MM.1S (cell line): Measurements from ENCODE around the gene NLGN2.
"Not testable (repeated sequence)": the region's sequence is repeated elsewhere in the genome, so short reads cannot be mapped to it uniquely, and the experiment has no call there.

Experiments
- DNase-seq: peaks from one replicate; pipeline ENCODE4 v3.0.0-alpha.2; 2015
- H2AFZ ChIP-seq: fragments of 300-600 bp; sonication (generic); 2 replicates; pipeline ENCODE4 v1.6.0; 2016; ENCODE audit warnings: antibody characterized with exemption, low read length
- H3F3A ChIP-seq: fragments of 300-600 bp; sonication (generic); 2 replicates; pipeline ENCODE4 v1.6.1; 2016; ENCODE audit warnings: mild to moderate bottlenecking, antibody characterized with exemption, low read length, moderate library complexity, mixed read lengths; ENCODE audit not compliant: insufficient read depth
- H3K27ac ChIP-seq: fragments of 300-600 bp; sonication (generic); 2 replicates; pipeline ENCODE4 v1.5.1; 2016; ENCODE audit warnings: mild to moderate bottlenecking, low read length
- H3K27me3 ChIP-seq: fragments of 300-600 bp; sonication (generic); replicated peaks from 2 replicates; pipeline ENCODE4 v1.6.0; 2016; ENCODE audit warnings: low read length; ENCODE audit not compliant: insufficient read depth
- H3K36me3 ChIP-seq: fragments of 300-600 bp; sonication (generic); replicated peaks from 2 replicates; pipeline ENCODE4 v1.6.1; 2016; ENCODE audit warnings: mild to moderate bottlenecking, low read length, mixed read lengths; ENCODE audit not compliant: insufficient read depth
- H3K4me1 ChIP-seq: fragments of 300-600 bp; sonication (generic); 2 replicates; pipeline ENCODE4 v1.6.1; 2016; ENCODE audit warnings: low read length, mixed read lengths
- H3K4me2 ChIP-seq: fragments of 300-600 bp; sonication (generic); 2 replicates; pipeline ENCODE4 v1.6.0; 2016; ENCODE audit warnings: low read depth, low read length
- H3K4me3 ChIP-seq: fragments of 300-600 bp; sonication (generic); 2 replicates; pipeline ENCODE4 v1.5.1; 2016; ENCODE audit warnings: low read length, mixed read lengths
- H3K79me2 ChIP-seq: fragments of 300-600 bp; sonication (generic); 2 replicates; pipeline ENCODE4 v1.6.1; 2016; ENCODE audit warnings: mixed run types, low read length, mixed read lengths
- H3K9ac ChIP-seq: fragments of 300-600 bp; sonication (generic); 2 replicates; pipeline ENCODE4 v1.6.1; 2016; ENCODE audit warnings: low read length, mixed read lengths
- H3K9me2 ChIP-seq: fragments of 300-600 bp; sonication (generic); replicated peaks from 2 replicates; pipeline ENCODE4 v1.6.1; 2016; ENCODE audit warnings: mild to moderate bottlenecking, low read length, mixed read lengths; ENCODE audit not compliant: insufficient read depth
- H3K9me3 ChIP-seq: fragments of 300-600 bp; sonication (generic); replicated peaks from 2 replicates; pipeline ENCODE4 v1.6.1; 2016; ENCODE audit warnings: mild to moderate bottlenecking, low read length, mixed read lengths; ENCODE audit not compliant: insufficient read depth
- H4K20me1 ChIP-seq: fragments of 300-600 bp; sonication (generic); 2 replicates; pipeline ENCODE4 v1.6.1; 2016; ENCODE audit warnings: mild to moderate bottlenecking, low read length, moderate library complexity, mixed read lengths; ENCODE audit not compliant: insufficient read depth
- EZH2 ChIP-seq: fragments of 300-600 bp; sonication (generic); optimal IDR thresholded peaks from 2 replicates; pipeline ENCODE3; 2017; ENCODE audit warnings: low read depth, mild to moderate bottlenecking, antibody characterized with exemption, low read length, mixed read lengths
- EZH2phosphoT487 ChIP-seq: fragments of 300-600 bp; sonication (generic); IDR thresholded peaks from 2 replicates; pipeline ENCODE4 v1.6.1; 2018; ENCODE audit warnings: antibody characterized with exemption, low read length
- TF ChIP-seq, protein P1 (sequence below): fragments of 300-600 bp; sonication (generic); IDR thresholded peaks from 2 replicates; pipeline ENCODE4 v1.5.1; 2016; ENCODE audit warnings: antibody characterized with exemption, low read length, mixed read lengths

The NLGN2 gene

DNA sequence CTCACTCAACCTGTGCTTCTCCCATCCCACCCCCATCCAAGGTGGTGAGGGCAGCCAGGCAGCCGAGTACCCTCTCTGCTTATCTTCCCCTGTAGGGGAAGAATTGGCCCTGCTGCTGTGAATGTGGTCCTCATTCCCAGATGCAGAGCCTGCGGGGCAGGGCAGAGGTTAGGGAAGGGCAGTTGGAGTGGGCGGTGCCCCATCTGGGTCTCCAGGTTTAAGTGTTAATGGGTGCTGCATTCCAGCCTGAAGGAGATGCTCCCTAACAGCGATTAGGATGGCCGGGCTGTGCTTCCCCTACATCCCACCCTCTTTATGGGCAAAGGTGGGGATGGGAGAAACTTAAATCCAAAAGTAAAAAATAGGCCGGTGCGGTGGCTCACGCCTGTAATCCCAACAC lies 40.6 kb upstream of the NLGN2 start:
- no peaks in the 10 kb centered on the region for H3K36me3 ChIP-seq
- peaks cover 44% of the 10 kb centered on the region for H3K27me3 ChIP-seq
- no peak overlapping the region for H3K4me3 ChIP-seq
- H4K20me1 ChIP-seq, result no peaks in the 10 kb centered on the region
- H3K27ac ChIP-seq, result no peak overlapping the region
- no peak overlapping the region for H3K9ac ChIP-seq
- H3K9me3 ChIP-seq, result no peaks in the 10 kb centered on the region
- H3K9me2 ChIP-seq, result no peaks in the 10 kb centered on the region
- H3K4me1 ChIP-seq, result no peaks in the 10 kb centered on the region
- no peaks in the 10 kb centered on the region for H3F3A ChIP-seq
- H3K79me2 ChIP-seq, result no peaks in the 10 kb centered on the region
- H3K4me2 ChIP-seq, result no peak overlapping the region
- DNase-seq, result no peak
- no peak overlapping the region for H2AFZ ChIP-seq
- TF ChIP-seq EZH2 (no peak), EZH2phosphoT487 (no peak)
- TF ChIP-seq, protein P1, sequence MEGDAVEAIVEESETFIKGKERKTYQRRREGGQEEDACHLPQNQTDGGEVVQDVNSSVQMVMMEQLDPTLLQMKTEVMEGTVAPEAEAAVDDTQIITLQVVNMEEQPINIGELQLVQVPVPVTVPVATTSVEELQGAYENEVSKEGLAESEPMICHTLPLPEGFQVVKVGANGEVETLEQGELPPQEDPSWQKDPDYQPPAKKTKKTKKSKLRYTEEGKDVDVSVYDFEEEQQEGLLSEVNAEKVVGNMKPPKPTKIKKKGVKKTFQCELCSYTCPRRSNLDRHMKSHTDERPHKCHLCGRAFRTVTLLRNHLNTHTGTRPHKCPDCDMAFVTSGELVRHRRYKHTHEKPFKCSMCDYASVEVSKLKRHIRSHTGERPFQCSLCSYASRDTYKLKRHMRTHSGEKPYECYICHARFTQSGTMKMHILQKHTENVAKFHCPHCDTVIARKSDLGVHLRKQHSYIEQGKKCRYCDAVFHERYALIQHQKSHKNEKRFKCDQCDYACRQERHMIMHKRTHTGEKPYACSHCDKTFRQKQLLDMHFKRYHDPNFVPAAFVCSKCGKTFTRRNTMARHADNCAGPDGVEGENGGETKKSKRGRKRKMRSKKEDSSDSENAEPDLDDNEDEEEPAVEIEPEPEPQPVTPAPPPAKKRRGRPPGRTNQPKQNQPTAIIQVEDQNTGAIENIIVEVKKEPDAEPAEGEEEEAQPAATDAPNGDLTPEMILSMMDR, result no peak

DNA sequence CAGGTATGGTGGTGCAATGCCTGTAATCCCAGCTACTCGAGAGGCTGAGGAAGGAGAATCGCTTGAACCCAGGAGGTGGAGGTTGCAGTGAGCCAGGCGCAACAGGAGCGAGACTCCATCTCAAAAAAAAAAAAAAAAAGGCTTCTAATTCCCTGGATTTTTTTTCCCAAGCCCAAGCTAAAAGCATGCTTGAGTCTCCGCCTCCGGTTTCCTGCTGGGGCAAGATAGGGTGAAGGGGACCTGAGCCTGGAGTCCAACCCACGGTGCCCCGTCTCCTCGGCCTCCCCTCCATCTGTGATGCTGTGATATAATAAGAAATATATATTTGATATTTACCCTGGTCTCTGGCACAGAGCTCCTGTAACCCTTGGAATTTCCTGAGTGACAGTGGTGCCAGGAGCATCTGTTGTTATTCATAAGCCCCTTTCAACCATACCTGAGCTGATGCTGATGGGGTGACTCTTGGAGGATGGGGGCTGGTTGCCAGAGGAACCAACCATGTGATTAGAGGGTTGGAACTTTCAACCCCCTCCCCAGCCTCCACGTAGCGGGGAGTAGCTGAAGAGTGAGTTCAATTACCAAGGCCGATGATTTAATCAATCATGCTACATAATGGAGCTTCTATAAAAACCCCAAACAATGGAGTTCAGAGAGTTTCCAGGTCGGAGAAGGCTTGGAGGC lies 39.6 kb upstream of the NLGN2 start:
- no peak overlapping the region for H3K4me3 ChIP-seq
- H3K9me2 ChIP-seq, result no peaks in the 10 kb centered on the region
- no peaks in the 10 kb centered on the region for H3K36me3 ChIP-seq
- no peak overlapping the region for H2AFZ ChIP-seq
- no peaks in the 10 kb centered on the region for H3K9me3 ChIP-seq
- H3K4me1 ChIP-seq, result no peaks in the 10 kb centered on the region
- H3K27me3 ChIP-seq, result peaks cover 41% of the 10 kb centered on the region
- H4K20me1 ChIP-seq, result no peaks in the 10 kb centered on the region
- no peak overlapping the region for H3K9ac ChIP-seq
- H3K79me2 ChIP-seq, result no peaks in the 10 kb centered on the region
- H3K4me2 ChIP-seq, result no peak overlapping the region
- DNase-seq, result no peak
- H3F3A ChIP-seq, result no peaks in the 10 kb centered on the region
- no peak overlapping the region for H3K27ac ChIP-seq
- no peak for TF ChIP-seq EZH2phosphoT487
- TF ChIP-seq, protein P1, result no peak
- no peak for TF ChIP-seq EZH2

DNA sequence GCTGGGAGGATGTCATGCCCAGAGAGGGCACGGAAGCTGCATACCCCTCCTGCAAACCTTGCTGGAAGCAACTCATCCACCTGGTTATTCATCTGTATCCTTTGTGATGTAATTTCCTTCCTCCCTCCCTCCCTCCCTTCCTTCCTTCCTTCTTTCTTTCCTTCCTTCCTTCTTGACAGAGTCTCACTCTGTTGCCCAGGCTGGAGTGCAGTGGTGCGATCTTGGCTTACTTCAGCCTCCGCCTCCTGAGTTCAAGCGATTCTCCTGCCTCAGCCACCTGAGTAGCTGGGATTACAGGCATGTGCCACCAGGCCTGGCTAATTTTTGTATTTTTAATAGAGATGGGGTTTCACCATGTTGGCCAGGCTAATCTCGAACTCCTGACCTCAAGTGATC lies 39.0 kb upstream of the NLGN2 start:
- not testable (repeated sequence) for H3K9me2 ChIP-seq, H3K4me1 ChIP-seq, H2AFZ ChIP-seq, H3K36me3 ChIP-seq, H3K4me3 ChIP-seq, H3K4me2 ChIP-seq, H3F3A ChIP-seq, H4K20me1 ChIP-seq, H3K9me3 ChIP-seq, H3K27ac ChIP-seq, DNase-seq, H3K79me2 ChIP-seq, H3K9ac ChIP-seq
- peaks cover 41% of the 10 kb centered on the region for H3K27me3 ChIP-seq

DNA sequence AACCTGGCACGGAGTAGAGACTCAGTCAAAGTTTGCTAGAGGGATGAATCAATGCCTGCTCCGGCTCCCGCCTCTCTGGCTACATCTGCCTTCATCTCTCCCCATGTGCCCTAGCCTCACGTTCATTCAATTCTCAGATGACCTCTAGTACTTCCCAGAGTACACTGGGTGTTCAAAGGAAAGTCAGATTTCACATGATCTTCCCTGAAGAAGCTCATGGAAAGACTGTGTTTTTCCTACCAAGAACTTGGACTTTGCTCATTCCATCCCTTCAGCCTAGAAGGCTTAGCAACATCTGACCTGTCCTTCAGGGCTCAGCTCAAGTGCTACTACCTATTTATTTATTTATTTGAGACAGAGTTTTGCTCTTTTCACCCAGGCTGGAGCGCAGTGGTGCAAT lies 37.8 kb upstream of the NLGN2 start:
- H3K9ac ChIP-seq, result no peak overlapping the region

More for the DNA sequence above, 37.8 kb upstream of the NLGN2 start:
- 0 out of 2 replicates have a peak, but pooled peaks cover 3% of the 10 kb centered on the region for H3K4me1 ChIP-seq
- H4K20me1 ChIP-seq, result no peaks in the 10 kb centered on the region
- no peak overlapping the region for H2AFZ ChIP-seq
- peaks cover 41% of the 10 kb centered on the region for H3K27me3 ChIP-seq
- H3F3A ChIP-seq, result no peaks in the 10 kb centered on the region
- no peaks in the 10 kb centered on the region for H3K79me2 ChIP-seq
- TF ChIP-seq, protein P1, result no peak
- H3K9me2 ChIP-seq, result no peaks in the 10 kb centered on the region
- no peak overlapping the region for H3K4me3 ChIP-seq
- H3K36me3 ChIP-seq, result no peaks in the 10 kb centered on the region
- DNase-seq, result no peak
- H3K4me2 ChIP-seq, result no peak overlapping the region
- no peak overlapping the region for H3K27ac ChIP-seq
- no peaks in the 10 kb centered on the region for H3K9me3 ChIP-seq
